GM11168 (cell line): ENCODE measurements around the gene KCNT2.
"Not testable (repeated sequence)": the region's sequence is repeated elsewhere in the genome, so short reads cannot be mapped to it uniquely, and the experiment has no call there.

Source experiments
- in situ Hi-C: fragments of 300-500 bp; cut with MboI; formaldehyde crosslinking; loops from one replicate; pipeline ENCODE4 v1.12.0; 2022; ENCODE audit warnings: low sequenced_read_pairs; ENCODE audit not compliant: unreplicated experiment

Gene KCNT2

GRCh38 chr1:196608390-196609369 lies at the start of gene KCNT2:
TSS of gene KCNT2 (minus strand) at chr1:196608440. CDS start at chr1:196608309, 131 bp downstream.
- in situ Hi-C loops: no loop called here

- in situ Hi-C loops: loop anchor here (25.0 kb wide), 1 partner anchor 493 kb away; no protein-coding TSS in a partner anchor
Observed at GRCh38 chr1:196655494-196655893, 47.3 kb upstream of the KCNT2 start.

- in situ Hi-C loops: loop anchor here (25.0 kb wide), 1 partner anchor 493 kb away; no protein-coding TSS in a partner anchor
Observed at GRCh38 chr1:196655071-196655470, 46.8 kb upstream of the KCNT2 start.

GRCh38 chr1:196654271-196654670 lies 46.0 kb upstream of the KCNT2 start:
- in situ Hi-C loops: loop anchor here (25.0 kb wide), 1 partner anchor 492 kb away; no protein-coding TSS in a partner anchor

GRCh38 chr1:196651637-196652215 lies 43.5 kb upstream of the KCNT2 start, which contains the start of gene CFH:
TSS of gene CFH (plus strand) at chr1:196652043. CDS start at chr1:196652118, 75 bp downstream.
- in situ Hi-C loops: loop anchor here (25.0 kb wide), 1 partner anchor 489 kb away; no protein-coding TSS in a partner anchor

GRCh38 chr1:196651079-196651478 lies 42.8 kb upstream of the KCNT2 start:
- in situ Hi-C loops: loop anchor here (25.0 kb wide), 1 partner anchor 489 kb away; no protein-coding TSS in a partner anchor

GRCh38 chr1:196650403-196650802 lies 42.2 kb upstream of the KCNT2 start:
- in situ Hi-C loops: loop anchor here (25.0 kb wide), 1 partner anchor 488 kb away; no protein-coding TSS in a partner anchor

GRCh38 chr1:196649990-196650389 lies 41.8 kb upstream of the KCNT2 start:
- in situ Hi-C loops: loop anchor here (25.0 kb wide), 1 partner anchor 488 kb away; no protein-coding TSS in a partner anchor

GRCh38 chr1:196640976-196641375 lies 32.7 kb upstream of the KCNT2 start:
- in situ Hi-C loops: no loop called here

- in situ Hi-C loops: not testable (repeated sequence)
Observed at GRCh38 chr1:196639291-196639690, 31.1 kb upstream of the KCNT2 start.

- in situ Hi-C loops: no loop called here
Observed at GRCh38 chr1:196638466-196638865, 30.2 kb upstream of the KCNT2 start.

GRCh38 chr1:196637606-196638005 lies 29.4 kb upstream of the KCNT2 start:
- in situ Hi-C loops: no loop called here

- in situ Hi-C loops: no loop called here
Observed at GRCh38 chr1:196628838-196629237, 20.6 kb upstream of the KCNT2 start.

GRCh38 chr1:196623079-196623478 lies 14.8 kb upstream of the KCNT2 start:
- in situ Hi-C loops: no loop called here

- in situ Hi-C loops: no loop called here
Observed at GRCh38 chr1:196619721-196620120, 11.5 kb upstream of the KCNT2 start.

GRCh38 chr1:196611873-196612272 lies 3.6 kb upstream of the KCNT2 start:
- in situ Hi-C loops: no loop called here

GRCh38 chr1:196609370-196609737 lies 1.1 kb upstream of the KCNT2 start:
- in situ Hi-C loops: no loop called here

- in situ Hi-C loops: no loop called here
Observed at GRCh38 chr1:196607981-196608380, 259 bp downstream of the KCNT2 start.

- in situ Hi-C loops: no loop called here
Observed at GRCh38 chr1:196603651-196604050, 4.6 kb downstream of the KCNT2 start.

- in situ Hi-C loops: no loop called here
Observed at GRCh38 chr1:196598942-196599748, 9.1 kb downstream of the KCNT2 start.
